ENCODE data around the gene CSAD. TPM values are rescaled to one million over a fixed set of nuclear protein-coding genes. Genes with fewer than 3 reads are reported as not detected.

CSAD gene
- total RNA-seq, 2 experiments from 2014 or later = 28.6 to 31.0 TPM

DNA sequence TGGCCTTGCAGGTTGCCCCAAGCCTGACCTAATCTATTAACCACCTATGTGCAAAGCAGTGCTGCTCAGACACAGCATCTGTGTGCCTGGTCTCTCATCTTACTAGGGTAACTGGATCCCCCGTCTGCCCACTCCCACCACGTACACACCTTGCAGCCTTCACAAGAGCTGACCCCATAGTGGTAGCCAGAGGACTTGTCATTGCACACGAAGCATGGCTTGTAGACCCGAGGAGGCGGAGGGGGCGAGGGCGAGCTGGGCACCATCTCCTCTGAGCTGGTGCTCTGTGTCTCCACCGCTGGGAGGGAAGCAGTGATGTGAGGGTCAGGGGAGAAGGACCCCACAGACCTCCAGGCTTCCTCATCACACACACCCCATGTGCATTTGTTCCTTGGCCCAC lies 34.8 kb upstream of the CSAD start:
- peaks cover 74% of the 10 kb centered on the region for H3K36me3 Mint-ChIP-seq (ENCODE audit: low read depth)
- ChIA-PET CTCF (interaction anchor here (1.4 to 15.2 kb wide), 9 partner anchors 8 to 129 kb away, joined by 3 to 211 read pairs (median 74); partner anchors contain the start of genes AAAS, ESPL1 and ITGB7), POLR2A (interaction anchor here (1.1 to 7.5 kb wide), 10 partner anchors 8 to 109 kb away, joined by 3 to 117 read pairs (median 6); partner anchors contain the start of genes ESPL1, ITGB7, MYG1 and RARG)
- peak overlapping the region; percentile 83 for H3K27ac Mint-ChIP-seq
- no peaks in the 10 kb centered on the region for H3K27me3 Mint-ChIP-seq
- no peaks in the 10 kb centered on the region for H3K9me3 Mint-ChIP-seq
- no peak for DNase-seq
- H3K4me1 Mint-ChIP-seq = peaks cover 82% of the 10 kb centered on the region
- H3K4me3 Mint-ChIP-seq = no peak overlapping the region

- Mint-ChIP-seq H3K4me1 (peaks cover 85% of the 10 kb centered on the region), H3K4me3 (no peak overlapping the region), H3K9me3 (no peaks in the 10 kb centered on the region), H3K27me3 (no peaks in the 10 kb centered on the region), H3K36me3 (ENCODE audit: low read depth) (peaks cover 79% of the 10 kb centered on the region), H3K27ac (peak overlapping the region; percentile 83)
- CTCF ChIA-PET = interaction anchor here (1.3 to 15.2 kb wide), 12 partner anchors 13 to 112 kb away, joined by 3 to 211 read pairs (median 18); partner anchors contain the start of genes AAAS, ESPL1 and SOAT2
- POLR2A ChIA-PET = interaction anchor here (1.0 to 8.3 kb wide), 13 partner anchors 8 to 130 kb away, joined by 3 to 117 read pairs (median 5); partner anchors contain the start of genes ESPL1, ITGB7, MYG1 and PFDN5
- DNase-seq = no peak
Observed at GRCh38 chr12:53214687-53215455, 34.1 kb upstream of the CSAD start.

GRCh38 chr12:53214221-53214620 lies 33.5 kb upstream of the CSAD start:
- POLR2A ChIA-PET = interaction anchor here (0.8 to 8.3 kb wide), 15 partner anchors 8 to 131 kb away, joined by 3 to 71 read pairs (median 5); partner anchors contain the start of genes ESPL1, MYG1 and PFDN5
- peaks cover 80% of the 10 kb centered on the region for H3K36me3 Mint-ChIP-seq (ENCODE audit: low read depth)
- DNase-seq = no peak
- H3K9me3 Mint-ChIP-seq = no peaks in the 10 kb centered on the region
- CTCF ChIA-PET = interaction anchor here (0.8 to 15.2 kb wide), 22 partner anchors 13 to 112 kb away, joined by 3 to 211 read pairs (median 6); partner anchors contain the start of genes AAAS, ESPL1, PFDN5 and SOAT2
- no peaks in the 10 kb centered on the region for H3K27me3 Mint-ChIP-seq
- H3K4me1 Mint-ChIP-seq = peaks cover 88% of the 10 kb centered on the region
- H3K4me3 Mint-ChIP-seq = no peak overlapping the region
- peak overlapping the region; percentile 55 for H3K27ac Mint-ChIP-seq

DNA sequence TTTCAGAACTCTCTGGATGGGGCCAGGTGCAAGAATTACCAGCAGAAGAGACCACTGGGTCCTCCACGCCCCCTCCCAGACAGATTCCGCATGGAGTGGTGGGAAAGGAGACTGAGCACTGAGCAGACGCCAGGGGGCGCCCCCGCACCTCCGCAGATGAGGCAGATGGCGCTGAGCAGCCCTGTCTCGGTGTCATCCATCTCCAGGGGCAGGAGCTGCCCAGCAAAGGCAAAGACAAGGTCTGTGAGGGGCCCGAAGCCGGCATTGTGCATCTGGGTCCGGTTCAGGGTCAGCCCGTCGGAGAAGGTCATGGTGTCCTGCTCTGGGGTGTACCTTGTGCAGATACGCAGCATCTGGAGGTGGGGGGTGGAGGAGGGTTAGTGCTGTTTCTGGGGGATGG lies 32.6 kb upstream of the CSAD start:
- H3K27me3 Mint-ChIP-seq = no peaks in the 10 kb centered on the region
- ChIA-PET CTCF (interaction anchor here (0.6 to 15.2 kb wide), 29 partner anchors 10 to 403 kb away, joined by 3 to 211 read pairs (median 5); partner anchors contain the start of genes AAAS, ESPL1, PFDN5 and SOAT2), POLR2A (interaction anchor here (0.7 to 8.3 kb wide), 13 partner anchors 9 to 108 kb away, joined by 3 to 71 read pairs (median 5); partner anchors contain the start of genes AAAS, ESPL1 and PFDN5)
- H3K9me3 Mint-ChIP-seq = no peaks in the 10 kb centered on the region
- H3K27ac Mint-ChIP-seq = peak overlapping the region; percentile 55
- H3K4me1 Mint-ChIP-seq = peaks cover 91% of the 10 kb centered on the region
- H3K36me3 Mint-ChIP-seq (ENCODE audit: low read depth) = peaks cover 79% of the 10 kb centered on the region
- no peak overlapping the region for H3K4me3 Mint-ChIP-seq
- peak; percentile 84 for DNase-seq

DNA sequence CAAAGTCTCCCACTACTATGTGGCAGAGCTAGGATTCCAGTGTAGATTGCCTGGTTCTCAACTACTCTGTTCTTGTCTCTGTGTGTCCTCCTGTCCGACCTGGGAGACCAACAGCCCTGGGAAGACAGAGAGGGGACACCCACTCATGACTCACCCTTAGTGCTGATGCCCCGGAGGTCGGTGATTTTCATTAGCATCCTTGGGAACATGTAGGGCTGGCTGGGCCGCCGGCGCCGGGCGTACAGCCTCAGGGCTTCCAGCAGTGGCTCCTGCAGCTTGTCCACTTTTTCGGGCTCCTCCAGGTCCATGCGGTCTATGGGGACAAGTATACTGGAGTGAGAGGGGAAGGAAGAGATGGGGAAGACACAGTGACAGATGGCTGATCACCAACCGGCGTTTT lies 32.2 kb upstream of the CSAD start:
- Mint-ChIP-seq H3K36me3 (ENCODE audit: low read depth) (peaks cover 75% of the 10 kb centered on the region), H3K4me3 (no peak overlapping the region), H3K27ac (peak overlapping the region; percentile 55), H3K4me1 (peaks cover 91% of the 10 kb centered on the region), H3K27me3 (no peaks in the 10 kb centered on the region), H3K9me3 (no peaks in the 10 kb centered on the region)
- no peak for DNase-seq
- CTCF ChIA-PET = interaction anchor here (0.7 to 15.2 kb wide), 21 partner anchors 6 to 403 kb away, joined by 3 to 211 read pairs (median 9); partner anchors contain the start of genes AAAS, CSAD, ESPL1 and ZNF740
- POLR2A ChIA-PET = interaction anchor here (0.7 to 8.3 kb wide), 7 partner anchors 30 to 108 kb away, joined by 3 to 71 read pairs (median 5); partner anchors contain the start of genes AAAS and ESPL1

- ChIA-PET POLR2A (interaction anchor here (0.8 to 9.1 kb wide), 6 partner anchors 7 to 109 kb away, joined by 3 to 117 read pairs (median 14); partner anchors contain the start of genes ESPL1 and SOAT2), CTCF (interaction anchor here (0.7 to 15.2 kb wide), 20 partner anchors 7 to 209 kb away, joined by 3 to 211 read pairs (median 8); partner anchors contain the start of genes AAAS, CSAD, ESPL1 and PFDN5)
- no peaks in the 10 kb centered on the region for H3K9me3 Mint-ChIP-seq
- no peak overlapping the region for H3K4me3 Mint-ChIP-seq
- H3K27ac Mint-ChIP-seq = no peak overlapping the region
- peaks cover 89% of the 10 kb centered on the region for H3K4me1 Mint-ChIP-seq
- no peaks in the 10 kb centered on the region for H3K27me3 Mint-ChIP-seq
- H3K36me3 Mint-ChIP-seq (ENCODE audit: low read depth) = peaks cover 73% of the 10 kb centered on the region
- DNase-seq = no peak
Observed at GRCh38 chr12:53211476-53212381, 31.0 kb upstream of the CSAD start.

GRCh38 chr12:53210843-53211242 lies 30.1 kb upstream of the CSAD start:
- H3K27ac Mint-ChIP-seq = peak overlapping the region; percentile 21
- no peak for DNase-seq
- no peaks in the 10 kb centered on the region for H3K27me3 Mint-ChIP-seq
- ChIA-PET POLR2A (interaction anchor here (1.1 to 14.6 kb wide), 9 partner anchors 8 to 113 kb away, joined by 3 to 263 read pairs (median 10); partner anchors contain the start of genes CSAD, ESPL1, SOAT2 and ZNF740), CTCF (interaction anchor here (1.0 to 15.2 kb wide), 13 partner anchors 8 to 134 kb away, joined by 3 to 211 read pairs (median 11); partner anchors contain the start of genes AAAS, ESPL1 and PFDN5)
- H3K36me3 Mint-ChIP-seq (ENCODE audit: low read depth) = peaks cover 75% of the 10 kb centered on the region
- H3K9me3 Mint-ChIP-seq = no peaks in the 10 kb centered on the region
- H3K4me3 Mint-ChIP-seq = no peak overlapping the region
- H3K4me1 Mint-ChIP-seq = peaks cover 84% of the 10 kb centered on the region

DNA sequence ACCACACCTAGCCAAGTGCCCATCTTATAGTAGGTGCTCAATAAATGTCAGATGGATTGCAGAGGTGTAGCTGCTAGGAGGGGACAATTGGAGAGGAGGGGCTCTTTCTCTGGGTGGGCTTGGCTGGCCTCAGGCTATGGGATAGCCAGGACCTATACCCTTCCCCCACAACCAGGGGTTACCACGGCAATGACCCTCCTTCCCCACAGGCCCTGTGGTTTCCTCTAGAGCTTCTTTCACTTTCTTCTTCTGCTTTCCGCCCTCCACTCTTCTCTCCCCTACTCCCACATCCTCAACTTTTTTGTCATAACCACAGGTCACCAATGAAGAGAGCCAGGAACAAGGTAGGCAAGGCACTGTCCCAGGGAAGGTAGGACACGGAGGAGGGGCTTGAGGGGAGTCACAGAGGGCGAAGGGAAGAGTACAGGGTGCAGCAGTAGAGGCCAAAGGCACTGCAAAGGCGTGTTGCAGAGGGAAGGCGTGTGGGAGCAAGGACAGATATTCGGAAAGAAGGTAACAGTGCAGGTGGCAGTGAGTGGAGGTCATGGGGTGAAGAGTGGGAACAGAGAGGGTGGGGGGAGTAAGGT lies 28.2 kb upstream of the CSAD start:
- POLR2A ChIA-PET = interaction anchor here (0.7 to 14.6 kb wide), 18 partner anchors 9 to 292 kb away, joined by 3 to 263 read pairs (median 6); partner anchors contain the start of genes AAAS, CSAD, ESPL1 and PFDN5
- H3K4me1 Mint-ChIP-seq = peaks cover 80% of the 10 kb centered on the region
- H3K27me3 Mint-ChIP-seq = no peaks in the 10 kb centered on the region
- no peaks in the 10 kb centered on the region for H3K9me3 Mint-ChIP-seq
- peaks cover 72% of the 10 kb centered on the region for H3K36me3 Mint-ChIP-seq (ENCODE audit: low read depth)
- DNase-seq = peak; percentile 62
- peak overlapping the region; percentile 89 for H3K27ac Mint-ChIP-seq
- CTCF ChIA-PET = interaction anchor here (0.6 to 15.2 kb wide), 15 partner anchors 10 to 289 kb away, joined by 3 to 211 read pairs (median 6); partner anchors contain the start of genes AAAS, CSAD, ESPL1 and MYG1
- peak overlapping the region; percentile 82 for H3K4me3 Mint-ChIP-seq

DNA sequence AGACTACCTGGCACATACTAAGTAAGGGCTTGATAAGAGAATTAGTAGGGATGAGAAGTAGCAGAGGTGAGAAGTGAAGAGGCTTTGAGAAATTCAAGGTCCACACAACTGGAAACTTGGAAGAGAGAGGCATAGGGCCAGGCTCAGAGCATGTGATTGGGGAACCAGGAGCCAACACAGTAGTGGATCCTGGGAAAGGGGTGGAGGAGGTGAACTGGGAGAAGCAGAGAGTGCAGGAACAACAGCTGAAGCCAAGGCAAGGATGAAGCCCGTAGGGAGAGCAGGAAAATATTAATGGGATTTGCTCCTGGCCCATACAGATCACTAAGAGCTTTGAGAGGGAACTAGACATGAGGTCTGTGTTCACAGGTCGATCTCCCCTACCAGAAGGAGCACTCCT lies 27.7 kb upstream of the CSAD start:
- ChIA-PET POLR2A (interaction anchor here (0.6 to 14.6 kb wide), 19 partner anchors 8 to 292 kb away, joined by 3 to 263 read pairs (median 5); partner anchors contain the start of genes AAAS, CSAD, ESPL1 and PFDN5), CTCF (interaction anchor here (0.6 to 15.2 kb wide), 16 partner anchors 10 to 213 kb away, joined by 3 to 211 read pairs (median 6); partner anchors contain the start of genes AAAS, CSAD, ESPL1 and PFDN5)
- DNase-seq = no peak
- Mint-ChIP-seq H3K4me3 (peak overlapping the region; percentile 82), H3K27ac (peak overlapping the region; percentile 89), H3K9me3 (no peaks in the 10 kb centered on the region), H3K4me1 (peaks cover 79% of the 10 kb centered on the region), H3K27me3 (no peaks in the 10 kb centered on the region), H3K36me3 (ENCODE audit: low read depth) (peaks cover 71% of the 10 kb centered on the region)

DNA sequence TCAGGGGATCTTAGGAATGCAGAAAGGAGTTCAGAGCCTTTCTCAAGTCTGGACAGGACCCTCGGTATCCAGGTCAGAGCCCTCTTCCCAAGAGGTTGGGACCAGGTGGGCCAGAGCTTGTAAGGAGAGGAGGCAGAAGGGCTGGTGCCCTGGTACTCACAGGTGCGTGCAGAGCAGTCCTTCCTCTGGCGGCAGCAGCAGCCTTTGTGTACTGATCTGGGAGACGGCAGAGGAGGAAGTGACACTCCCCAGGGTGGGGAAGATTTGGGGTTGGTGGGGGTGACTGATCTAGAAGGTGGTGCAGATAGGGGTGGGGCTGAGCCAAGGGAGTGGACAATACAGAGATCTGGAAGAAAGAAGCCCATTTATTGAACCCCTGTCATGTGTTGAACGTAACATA lies 26.3 kb upstream of the CSAD start, which contains the start of gene ITGB7:
TSS of gene ITGB7 (minus strand) at position 210 of the 400 bp plus-strand sequence. CDS start 6,808 bp downstream, outside the sequence.
- Mint-ChIP-seq H3K4me1 (peaks cover 78% of the 10 kb centered on the region), H3K27ac (peak within 1 kb of the TSS; percentile 89), H3K27me3 (no peaks in the 10 kb centered on the region), H3K9me3 (no peaks in the 10 kb centered on the region), H3K4me3 (peak within 1 kb of the TSS; percentile 78), H3K36me3 (ENCODE audit: low read depth) (peaks cover 64% of the 10 kb centered on the region)
- POLR2A ChIA-PET = interaction anchor here (0.9 to 14.6 kb wide), 17 partner anchors 9 to 275 kb away, joined by 3 to 263 read pairs (median 6); partner anchors contain the start of genes AAAS, CSAD, ESPL1 and PFDN5
- peak; percentile 84 for DNase-seq
- CTCF ChIA-PET = interaction anchor here (0.8 to 15.2 kb wide), 9 partner anchors 9 to 114 kb away, joined by 3 to 211 read pairs (median 3); partner anchors contain the start of genes AAAS and PFDN5
